Measurements from ENCODE around the gene CCL23.

The CCL23 gene

GRCh38 chr17:36059406-36059805 is 41.6 kb upstream of the CCL23 start:
- CTCF ChIA-PET = interaction anchor here (0.6 to 1.0 kb wide), 3 partner anchors 13 to 89 kb away, joined by 3 read pairs; no protein-coding TSS in a partner anchor

GRCh38 chr17:36057911-36058310 is 40.1 kb upstream of the CCL23 start:
- ChIA-PET CTCF (interaction anchor here (0.6 kb wide), 1 partner anchor 32 kb away, joined by 9 read pairs; no protein-coding TSS in a partner anchor), POLR2A (no interaction called here)
- no peak for DNase-seq (ENCODE audit: extremely low spot score)
- no peak for TF ChIP-seq ELF4 (IDR thresholded peaks at IDR 0.05)
- TF ChIP-seq ZNF384 (IDR thresholded peaks at IDR 0.05) = no peak
- TF ChIP-seq NFRKB (IDR thresholded peaks at IDR 0.05) = no peak
- no peak for TF ChIP-seq CTBP1 (IDR thresholded peaks at IDR 0.05; ENCODE audit: borderline replicate concordance)
- TF ChIP-seq HDGF (IDR thresholded peaks at IDR 0.05; ENCODE audit: borderline replicate concordance) = no peak
- TF ChIP-seq BHLHE40 (IDR thresholded peaks at IDR 0.05; ENCODE audit: borderline replicate concordance) = no peak
- TF ChIP-seq FOXM1 (IDR thresholded peaks at IDR 0.05; ENCODE audit: borderline replicate concordance) = no peak
- TF ChIP-seq FOXA1 (IDR thresholded peaks at IDR 0.05) = no peak
- no peak for TF ChIP-seq SP1 (IDR thresholded peaks at IDR 0.05)
- TF ChIP-seq FOXK2 (IDR thresholded peaks at IDR 0.05) = no peak
- TF ChIP-seq TARDBP (IDR thresholded peaks at IDR 0.05) = no peak

More at GRCh38 chr17:36059406-36059805, 41.6 kb upstream of the CCL23 start:
- TF ChIP-seq SUZ12 (IDR thresholded peaks at IDR 0.05) = no peak
- POLR2A ChIA-PET = no interaction called here
- no peak for DNase-seq (ENCODE audit: extremely low spot score)

- no peak for DNase-seq (ENCODE audit: extremely low spot score)
- ChIA-PET CTCF (no interaction called here), POLR2A (no interaction called here)
- TF ChIP-seq HDGF (IDR thresholded peaks at IDR 0.05; ENCODE audit: borderline replicate concordance) (no peak), SUZ12 (IDR thresholded peaks at IDR 0.05) (no peak), ELF4 (IDR thresholded peaks at IDR 0.05) (no peak), FOXK2 (IDR thresholded peaks at IDR 0.05) (no peak), FOXM1 (IDR thresholded peaks at IDR 0.05; ENCODE audit: borderline replicate concordance) (no peak), ARNT (IDR thresholded peaks at IDR 0.05) (no peak)
Measured at GRCh38 chr17:36055921-36056520, 38.2 kb upstream of the CCL23 start.

- DNase-seq (ENCODE audit: extremely low spot score) = no peak
- CTCF ChIA-PET = no interaction called here
- POLR2A ChIA-PET = no interaction called here
- TF ChIP-seq HDGF (IDR thresholded peaks at IDR 0.05; ENCODE audit: borderline replicate concordance) (no peak), L3MBTL2 (conservative IDR thresholded peaks at IDR 0.05) (no peak), ELF4 (IDR thresholded peaks at IDR 0.05) (no peak), TARDBP (IDR thresholded peaks at IDR 0.05) (no peak), FOXK2 (IDR thresholded peaks at IDR 0.05) (no peak), CTBP1 (IDR thresholded peaks at IDR 0.05; ENCODE audit: borderline replicate concordance) (no peak), ZNF384 (IDR thresholded peaks at IDR 0.05) (no peak), FOXM1 (IDR thresholded peaks at IDR 0.05; ENCODE audit: borderline replicate concordance) (no peak), BHLHE40 (IDR thresholded peaks at IDR 0.05; ENCODE audit: borderline replicate concordance) (no peak), NFRKB (IDR thresholded peaks at IDR 0.05) (no peak), ARNT (IDR thresholded peaks at IDR 0.05) (no peak), LEF1 (IDR thresholded peaks at IDR 0.05; ENCODE audit: borderline replicate concordance) (no peak), SP1 (IDR thresholded peaks at IDR 0.05) (no peak), SUZ12 (IDR thresholded peaks at IDR 0.05) (no peak), FOXA1 (IDR thresholded peaks at IDR 0.05) (no peak)
- TF ChIP-seq, protein P1, sequence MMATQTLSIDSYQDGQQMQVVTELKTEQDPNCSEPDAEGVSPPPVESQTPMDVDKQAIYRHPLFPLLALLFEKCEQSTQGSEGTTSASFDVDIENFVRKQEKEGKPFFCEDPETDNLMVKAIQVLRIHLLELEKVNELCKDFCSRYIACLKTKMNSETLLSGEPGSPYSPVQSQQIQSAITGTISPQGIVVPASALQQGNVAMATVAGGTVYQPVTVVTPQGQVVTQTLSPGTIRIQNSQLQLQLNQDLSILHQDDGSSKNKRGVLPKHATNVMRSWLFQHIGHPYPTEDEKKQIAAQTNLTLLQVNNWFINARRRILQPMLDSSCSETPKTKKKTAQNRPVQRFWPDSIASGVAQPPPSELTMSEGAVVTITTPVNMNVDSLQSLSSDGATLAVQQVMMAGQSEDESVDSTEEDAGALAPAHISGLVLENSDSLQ (IDR thresholded peaks at IDR 0.05) = no peak
Measured at GRCh38 chr17:36055171-36055570, 37.4 kb upstream of the CCL23 start.

DNA sequence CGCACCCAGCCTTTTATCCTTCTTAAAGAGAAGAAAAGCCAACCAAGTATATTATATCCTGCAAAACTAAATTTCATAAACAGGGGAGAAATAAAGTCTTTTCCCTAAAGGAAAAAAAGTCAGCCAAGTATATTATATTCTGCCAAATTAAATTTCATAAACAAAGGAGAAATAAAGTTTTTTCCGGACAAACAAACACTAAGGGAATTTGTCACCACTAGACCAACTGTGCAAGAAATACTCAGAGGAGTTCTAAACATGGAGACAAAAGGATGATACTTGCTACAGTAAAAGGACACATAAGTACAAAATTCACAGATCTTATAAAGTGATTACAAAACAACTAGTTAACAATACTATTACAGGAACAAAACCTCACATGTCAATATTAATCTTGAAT is 31.9 kb upstream of the CCL23 start:
- ChIA-PET POLR2A (no interaction called here), CTCF (no interaction called here)
- TF ChIP-seq FOXK2 (IDR thresholded peaks at IDR 0.05) (no peak), ARNT (IDR thresholded peaks at IDR 0.05) (no peak), TARDBP (IDR thresholded peaks at IDR 0.05) (no peak), HDGF (IDR thresholded peaks at IDR 0.05; ENCODE audit: borderline replicate concordance) (no peak), ZNF384 (IDR thresholded peaks at IDR 0.05) (no peak), FOXA1 (IDR thresholded peaks at IDR 0.05) (no peak), BHLHE40 (IDR thresholded peaks at IDR 0.05; ENCODE audit: borderline replicate concordance) (no peak), SP1 (IDR thresholded peaks at IDR 0.05) (no peak), NFRKB (IDR thresholded peaks at IDR 0.05) (no peak), LEF1 (IDR thresholded peaks at IDR 0.05; ENCODE audit: borderline replicate concordance) (no peak), CTBP1 (IDR thresholded peaks at IDR 0.05; ENCODE audit: borderline replicate concordance) (no peak), FOXM1 (IDR thresholded peaks at IDR 0.05; ENCODE audit: borderline replicate concordance) (no peak)
- TF ChIP-seq, protein P1 (IDR thresholded peaks at IDR 0.05) = no peak
- DNase-seq (ENCODE audit: extremely low spot score) = no peak

DNA sequence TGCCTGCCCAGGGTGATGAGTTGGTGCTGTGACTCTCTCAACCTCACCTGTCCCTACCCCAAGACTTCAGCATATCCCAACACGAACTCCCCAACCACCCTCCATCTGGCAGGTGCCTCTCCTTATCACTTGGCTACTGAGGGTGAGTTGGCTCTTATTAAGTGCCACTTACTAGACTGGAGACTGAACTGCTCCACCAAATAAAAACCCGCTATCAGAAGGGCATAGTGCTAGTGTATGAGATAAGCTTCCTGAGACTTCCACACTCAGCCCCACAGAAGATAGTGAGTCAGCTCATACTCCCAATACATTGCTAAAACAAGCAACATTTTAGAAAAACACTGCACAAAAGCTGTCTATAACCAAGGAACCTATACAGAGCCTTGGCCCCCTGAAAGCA is 30.3 kb upstream of the CCL23 start:
- POLR2A ChIA-PET = no interaction called here
- CTCF ChIA-PET = no interaction called here
- no peak for TF ChIP-seq FOXA1 (IDR thresholded peaks at IDR 0.05)
- TF ChIP-seq NFRKB (IDR thresholded peaks at IDR 0.05) = no peak
- TF ChIP-seq ARNT (IDR thresholded peaks at IDR 0.05) = no peak
- no peak for TF ChIP-seq ZNF384 (IDR thresholded peaks at IDR 0.05)
- TF ChIP-seq, protein P1 (IDR thresholded peaks at IDR 0.05) = no peak
- no peak for TF ChIP-seq ELF4 (IDR thresholded peaks at IDR 0.05)
- TF ChIP-seq FOXK2 (IDR thresholded peaks at IDR 0.05) = no peak
- no peak for TF ChIP-seq HDGF (IDR thresholded peaks at IDR 0.05; ENCODE audit: borderline replicate concordance)
- no peak for TF ChIP-seq BHLHE40 (IDR thresholded peaks at IDR 0.05; ENCODE audit: borderline replicate concordance)
- no peak for TF ChIP-seq SP1 (IDR thresholded peaks at IDR 0.05)
- DNase-seq (ENCODE audit: extremely low spot score) = no peak

All from HEK293T (cell line).